Measurements from ENCODE around the gene VIPR2. TPM values are rescaled to one million over a fixed set of nuclear protein-coding genes. Genes with fewer than 3 reads are reported as not detected.

Gene VIPR2
- polyA plus RNA-seq, 1 donor from 2014 or later = 0.51 TPM

DNA sequence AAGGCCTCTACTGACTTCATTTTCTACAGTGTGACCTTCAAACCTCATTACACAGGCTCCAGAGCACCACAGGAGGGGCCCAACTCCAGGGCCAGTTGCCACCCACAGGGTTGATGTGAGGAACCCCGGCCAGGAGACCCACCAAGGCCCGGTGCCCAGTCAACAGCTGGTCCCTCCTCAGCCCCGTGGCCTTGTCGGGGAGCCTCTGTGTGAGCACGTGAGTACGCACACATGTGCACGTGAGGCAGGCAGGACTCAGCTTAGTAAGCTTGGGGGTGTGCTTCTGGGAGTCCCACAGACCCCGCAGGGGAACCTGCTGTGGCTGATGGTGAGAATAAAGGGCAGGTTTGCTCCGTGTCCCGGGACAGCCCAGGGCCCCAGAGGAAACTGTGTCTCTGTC, 104.5 kb downstream of the VIPR2 start:
- no peak overlapping the region for H2AFZ ChIP-seq (ENCODE audit: low read depth, low read length)
- H3K4me2 ChIP-seq (ENCODE audit: low read length) = no peak overlapping the region
- no peaks in the 10 kb centered on the region for H3K79me2 ChIP-seq (replicated peaks; ENCODE audit: insufficient read depth, low read length)
- no peak overlapping the region for H3K9ac ChIP-seq (ENCODE audit: low read length)
- no peak for TF ChIP-seq EZH2 (IDR thresholded peaks at IDR 0.05; ENCODE audit: borderline replicate concordance, insufficient read depth, low read length, poor library complexity, severe bottlenecking)
- TF ChIP-seq POLR2AphosphoS5 (IDR thresholded peaks at IDR 0.05) = no peak
- no peak for TF ChIP-seq SMC3 (conservative IDR thresholded peaks at IDR 0.05; ENCODE audit: poor library complexity)
- no peak for TF ChIP-seq EP300 (conservative IDR thresholded peaks at IDR 0.05; ENCODE audit: poor library complexity, severe bottlenecking)
- TF ChIP-seq MXI1 (conservative IDR thresholded peaks at IDR 0.05; ENCODE audit: poor library complexity, severe bottlenecking) = no peak
- no peak for TF ChIP-seq TAF1 (IDR thresholded peaks at IDR 0.05; ENCODE audit: low read depth)
- no peak for TF ChIP-seq RAD21 (conservative IDR thresholded peaks at IDR 0.05)
- TF ChIP-seq, protein P1, sequence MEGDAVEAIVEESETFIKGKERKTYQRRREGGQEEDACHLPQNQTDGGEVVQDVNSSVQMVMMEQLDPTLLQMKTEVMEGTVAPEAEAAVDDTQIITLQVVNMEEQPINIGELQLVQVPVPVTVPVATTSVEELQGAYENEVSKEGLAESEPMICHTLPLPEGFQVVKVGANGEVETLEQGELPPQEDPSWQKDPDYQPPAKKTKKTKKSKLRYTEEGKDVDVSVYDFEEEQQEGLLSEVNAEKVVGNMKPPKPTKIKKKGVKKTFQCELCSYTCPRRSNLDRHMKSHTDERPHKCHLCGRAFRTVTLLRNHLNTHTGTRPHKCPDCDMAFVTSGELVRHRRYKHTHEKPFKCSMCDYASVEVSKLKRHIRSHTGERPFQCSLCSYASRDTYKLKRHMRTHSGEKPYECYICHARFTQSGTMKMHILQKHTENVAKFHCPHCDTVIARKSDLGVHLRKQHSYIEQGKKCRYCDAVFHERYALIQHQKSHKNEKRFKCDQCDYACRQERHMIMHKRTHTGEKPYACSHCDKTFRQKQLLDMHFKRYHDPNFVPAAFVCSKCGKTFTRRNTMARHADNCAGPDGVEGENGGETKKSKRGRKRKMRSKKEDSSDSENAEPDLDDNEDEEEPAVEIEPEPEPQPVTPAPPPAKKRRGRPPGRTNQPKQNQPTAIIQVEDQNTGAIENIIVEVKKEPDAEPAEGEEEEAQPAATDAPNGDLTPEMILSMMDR (IDR thresholded peaks at IDR 0.05; ENCODE audit: poor library complexity, severe bottlenecking) = no peak
- TF ChIP-seq, protein P2, sequence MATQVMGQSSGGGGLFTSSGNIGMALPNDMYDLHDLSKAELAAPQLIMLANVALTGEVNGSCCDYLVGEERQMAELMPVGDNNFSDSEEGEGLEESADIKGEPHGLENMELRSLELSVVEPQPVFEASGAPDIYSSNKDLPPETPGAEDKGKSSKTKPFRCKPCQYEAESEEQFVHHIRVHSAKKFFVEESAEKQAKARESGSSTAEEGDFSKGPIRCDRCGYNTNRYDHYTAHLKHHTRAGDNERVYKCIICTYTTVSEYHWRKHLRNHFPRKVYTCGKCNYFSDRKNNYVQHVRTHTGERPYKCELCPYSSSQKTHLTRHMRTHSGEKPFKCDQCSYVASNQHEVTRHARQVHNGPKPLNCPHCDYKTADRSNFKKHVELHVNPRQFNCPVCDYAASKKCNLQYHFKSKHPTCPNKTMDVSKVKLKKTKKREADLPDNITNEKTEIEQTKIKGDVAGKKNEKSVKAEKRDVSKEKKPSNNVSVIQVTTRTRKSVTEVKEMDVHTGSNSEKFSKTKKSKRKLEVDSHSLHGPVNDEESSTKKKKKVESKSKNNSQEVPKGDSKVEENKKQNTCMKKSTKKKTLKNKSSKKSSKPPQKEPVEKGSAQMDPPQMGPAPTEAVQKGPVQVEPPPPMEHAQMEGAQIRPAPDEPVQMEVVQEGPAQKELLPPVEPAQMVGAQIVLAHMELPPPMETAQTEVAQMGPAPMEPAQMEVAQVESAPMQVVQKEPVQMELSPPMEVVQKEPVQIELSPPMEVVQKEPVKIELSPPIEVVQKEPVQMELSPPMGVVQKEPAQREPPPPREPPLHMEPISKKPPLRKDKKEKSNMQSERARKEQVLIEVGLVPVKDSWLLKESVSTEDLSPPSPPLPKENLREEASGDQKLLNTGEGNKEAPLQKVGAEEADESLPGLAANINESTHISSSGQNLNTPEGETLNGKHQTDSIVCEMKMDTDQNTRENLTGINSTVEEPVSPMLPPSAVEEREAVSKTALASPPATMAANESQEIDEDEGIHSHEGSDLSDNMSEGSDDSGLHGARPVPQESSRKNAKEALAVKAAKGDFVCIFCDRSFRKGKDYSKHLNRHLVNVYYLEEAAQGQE (IDR thresholded peaks at IDR 0.05; ENCODE audit: borderline replicate concordance) = no peak
- no peak overlapping the region for H3K4me3 ChIP-seq (ENCODE audit: low read length)
- H3K9me3 ChIP-seq (ENCODE audit: low read length) = no peaks in the 10 kb centered on the region
- H3K36me3 ChIP-seq (ENCODE audit: insufficient read depth, low read length) = no peaks in the 10 kb centered on the region
- no peak overlapping the region for H3K27ac ChIP-seq (ENCODE audit: low read length)
- no peaks in the 10 kb centered on the region for H4K20me1 ChIP-seq (ENCODE audit: insufficient read depth)
- H3F3A ChIP-seq (ENCODE audit: insufficient read depth, low read length, poor library complexity, severe bottlenecking) = no peaks in the 10 kb centered on the region
- H3K27me3 ChIP-seq (ENCODE audit: insufficient read depth, low read depth, low read length) = no peaks in the 10 kb centered on the region
- H3K9me2 ChIP-seq (ENCODE audit: insufficient read depth, low read length) = no peaks in the 10 kb centered on the region

DNA sequence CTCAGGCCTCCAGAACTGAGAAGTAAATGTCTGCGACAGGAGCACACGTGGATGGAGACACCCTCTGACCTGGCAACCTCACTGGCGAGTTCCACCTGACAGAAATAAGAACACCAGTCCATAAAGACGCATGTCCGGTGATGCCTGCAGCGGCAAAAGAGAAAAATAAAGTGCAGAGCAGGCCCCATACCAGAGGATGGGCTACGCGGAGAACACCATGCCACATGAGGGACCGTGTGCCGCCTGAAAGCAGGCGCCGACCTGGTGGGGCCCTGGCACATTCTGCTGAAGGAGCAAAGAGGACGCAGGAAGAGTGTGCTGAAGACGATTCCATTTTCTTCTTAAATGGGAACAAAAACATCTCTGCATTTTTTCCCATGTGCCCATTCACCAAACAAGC, 105.0 kb downstream of the VIPR2 start:
- Histone ChIP-seq H3K27ac (ENCODE audit: low read length) (no peak overlapping the region), H3K4me3 (ENCODE audit: low read length) (no peak overlapping the region), H3K36me3 (ENCODE audit: insufficient read depth, low read length) (no peaks in the 10 kb centered on the region), H3K9ac (ENCODE audit: low read length) (no peak overlapping the region), H2AFZ (ENCODE audit: low read depth, low read length) (no peak overlapping the region), H4K20me1 (ENCODE audit: insufficient read depth) (no peaks in the 10 kb centered on the region), H3K9me2 (ENCODE audit: insufficient read depth, low read length) (no peaks in the 10 kb centered on the region), H3K9me3 (ENCODE audit: low read length) (no peaks in the 10 kb centered on the region), H3F3A (ENCODE audit: insufficient read depth, low read length, poor library complexity, severe bottlenecking) (no peaks in the 10 kb centered on the region), H3K4me2 (ENCODE audit: low read length) (no peak overlapping the region), H3K27me3 (ENCODE audit: insufficient read depth, low read depth, low read length) (no peaks in the 10 kb centered on the region), H3K79me2 (replicated peaks; ENCODE audit: insufficient read depth, low read length) (no peaks in the 10 kb centered on the region)
- TF ChIP-seq, protein P1 (IDR thresholded peaks at IDR 0.05; ENCODE audit: poor library complexity, severe bottlenecking) = no peak
- TF ChIP-seq RAD21 (conservative IDR thresholded peaks at IDR 0.05) (no peak), POLR2AphosphoS5 (IDR thresholded peaks at IDR 0.05) (no peak), TAF1 (IDR thresholded peaks at IDR 0.05; ENCODE audit: low read depth) (no peak), SMC3 (conservative IDR thresholded peaks at IDR 0.05; ENCODE audit: poor library complexity) (no peak), MXI1 (conservative IDR thresholded peaks at IDR 0.05; ENCODE audit: poor library complexity, severe bottlenecking) (no peak)
- TF ChIP-seq, protein P2 (IDR thresholded peaks at IDR 0.05; ENCODE audit: borderline replicate concordance) = no peak

Data from neural cell (in vitro differentiated cells).